GM18873 (cell line): ENCODE results near the gene IGFLR1.

Experiments used
- ATAC-seq: cut with Tn5 transposase; IDR thresholded peaks from one replicate; pipeline ENCODE4 v1.9.1; 2021; ENCODE audit warnings: mild to moderate bottlenecking, moderate library complexity, moderate number of reproducible peaks; ENCODE audit not compliant: unreplicated experiment, low FRiP score

Gene IGFLR1

GRCh38 chr19:35740423-35741202 lies 1.6 kb downstream of the IGFLR1 start:
- ATAC-seq = peak; percentile 40

- ATAC-seq = no peak
Observed at GRCh38 chr19:35740108-35740422, 2.2 kb downstream of the IGFLR1 start.

GRCh38 chr19:35739275-35740107 lies 2.8 kb downstream of the IGFLR1 start:
- ATAC-seq = no peak

- ATAC-seq = no peak
Observed at GRCh38 chr19:35738887-35739229, 3.4 kb downstream of the IGFLR1 start.

- no peak for ATAC-seq
Observed at GRCh38 chr19:35738021-35738886, 4.0 kb downstream of the IGFLR1 start.

- no peak for ATAC-seq
Observed at GRCh38 chr19:35736913-35737886, 5.1 kb downstream of the IGFLR1 start.

GRCh38 chr19:35734889-35735288 lies 7.4 kb downstream of the IGFLR1 start:
- ATAC-seq = no peak

GRCh38 chr19:35734273-35734672 lies 8.0 kb downstream of the IGFLR1 start:
- no peak for ATAC-seq

- ATAC-seq = no peak
Observed at GRCh38 chr19:35733180-35734125, 8.8 kb downstream of the IGFLR1 start.

- ATAC-seq = no peak
Observed at GRCh38 chr19:35732540-35733179, 9.6 kb downstream of the IGFLR1 start.

- ATAC-seq = no peak
Observed at GRCh38 chr19:35731779-35732405, 10.4 kb downstream of the IGFLR1 start.

GRCh38 chr19:35731353-35731752 lies 10.9 kb downstream of the IGFLR1 start:
- no peak for ATAC-seq

GRCh38 chr19:35730326-35730725 lies 11.9 kb downstream of the IGFLR1 start:
- no peak for ATAC-seq

GRCh38 chr19:35729763-35730162 lies 12.5 kb downstream of the IGFLR1 start:
- no peak for ATAC-seq

GRCh38 chr19:35729021-35729420 lies 13.2 kb downstream of the IGFLR1 start:
- no peak for ATAC-seq

- ATAC-seq = no peak
Observed at GRCh38 chr19:35727956-35728706, 14.1 kb downstream of the IGFLR1 start.
